Right lobe of liver (tissue), 6 donors: Measurements from ENCODE around the gene NRIP1. TPM values are rescaled to one million over a fixed set of nuclear protein-coding genes. Genes with fewer than 3 reads are reported as not detected.
A peak's percentile ranks its signal among the peaks of the same experiment; 100 is the strongest.
"Not testable (repeated sequence)": the region's sequence is repeated elsewhere in the genome, so short reads cannot be mapped to it uniquely, and the experiment has no call there.

Experiments used
- ATAC-seq, 4 donors: fragments of 200-7000 bp; cut with Tn5 transposase; one replicate each; pipeline ENCODE4 v1.9.1; 2020; ENCODE audit warnings: mild to moderate bottlenecking in 4 of 4, moderate library complexity in 4 of 4
- DNase-seq, 3 donors: peaks; one replicate each; pipeline ENCODE4 v3.0.0-alpha.2; 2020
- H3K27ac ChIP-seq, 3 donors: fragments of 200-600 bp; one replicate each; pipeline ENCODE4 v1.8.0; 2022
- H3K27me3 ChIP-seq, 2 donors: fragments of 200-600 bp; one replicate each; pipeline ENCODE4 v1.8.0; 2022
- H3K36me3 ChIP-seq, 4 donors: fragments of 200-600 bp; sonication (generic) in 1 of 4; one replicate each; pipeline versions ENCODE4 v1.5.1 to v1.8.0; 2017 to 2022; ENCODE audit warnings: control low read depth in 1 of 4
- H3K4me1 ChIP-seq, 4 donors: fragments of 200-600 bp; sonication (generic) in 1 of 4; one replicate each; pipeline versions ENCODE4 v1.5.1 to v1.8.0; 2017 to 2022; ENCODE audit warnings: control low read depth in 1 of 4
- H3K4me3 ChIP-seq, 3 donors: fragments of 200-600 bp; one replicate each; pipeline ENCODE4 v1.8.0; 2022
- H3K9me3 ChIP-seq, 4 donors: fragments of 200-600 bp; sonication (generic) in 1 of 4; one replicate each; pipeline versions ENCODE4 v1.5.1 to v1.8.0; 2017 to 2022; ENCODE audit warnings: control low read depth in 1 of 4
- CTCF ChIP-seq, 4 donors: fragments of 200-600 bp in 3 of 4; fragments of 450-650 bp in 1 of 4; IDR thresholded peaks; one replicate each; pipeline versions ENCODE4 v1.5.1 to v1.8.0; 2016 to 2022; ENCODE audit warnings: antibody characterized with exemption in 4 of 4, mild to moderate bottlenecking in 2 of 4
- POLR2A ChIP-seq: fragments of 450-650 bp; IDR thresholded peaks from one replicate; pipeline ENCODE4 v1.6.1; 2017; ENCODE audit warnings: antibody characterized with exemption, mild to moderate bottlenecking
- WGBS: methylation state at CpG from one replicate; pipeline ENCODE4 v1.1.6; 2018; ENCODE audit warnings: low coverage, low lambda C conversion rate; ENCODE audit not compliant: insufficient coverage; ENCODE audit errors: missing lambda C conversion rate; 5-methylcytosine and 5-hydroxymethylcytosine counted together
- intact Hi-C, 2 donors: fragments of 100-400 bp; cut with DNase I; formaldehyde crosslinking; loops; one replicate each; pipeline versions ENCODE4 v1.11.2 to v1.14.1; 2022
- total RNA-seq, 6 experiments: library from RNA; depleted of rRNA in 2 of 6; stranded (reverse); fragments of >200 nt in 2 of 6; fragmentation: NEBNext Ultra II Directional in 3 of 6; extraction: Animal tissue kit (Norgen Biotek cat#: 25700) in 3 of 6; gene quantifications; one replicate each; pipeline versions ENCODE4 v1.1.0 to v1.2.4, GENCODE V29; 2016 to 2023
- donor health status: DM: no; HTN: yes; CAD: no.
- donor health status: DM: no; HTN: no; CAD: no.
- donor health status: DM: no; HTN: no; CAD: no.
- donor health status: DM: no; HTN: yes; CAD: no.
- donor health status: DM: no; HTN: yes; CAD: no.

NRIP1 gene
- total RNA-seq, 6 experiments from 2014 or later, result 15.4 to 34.0 (median 21.5) TPM

DNA sequence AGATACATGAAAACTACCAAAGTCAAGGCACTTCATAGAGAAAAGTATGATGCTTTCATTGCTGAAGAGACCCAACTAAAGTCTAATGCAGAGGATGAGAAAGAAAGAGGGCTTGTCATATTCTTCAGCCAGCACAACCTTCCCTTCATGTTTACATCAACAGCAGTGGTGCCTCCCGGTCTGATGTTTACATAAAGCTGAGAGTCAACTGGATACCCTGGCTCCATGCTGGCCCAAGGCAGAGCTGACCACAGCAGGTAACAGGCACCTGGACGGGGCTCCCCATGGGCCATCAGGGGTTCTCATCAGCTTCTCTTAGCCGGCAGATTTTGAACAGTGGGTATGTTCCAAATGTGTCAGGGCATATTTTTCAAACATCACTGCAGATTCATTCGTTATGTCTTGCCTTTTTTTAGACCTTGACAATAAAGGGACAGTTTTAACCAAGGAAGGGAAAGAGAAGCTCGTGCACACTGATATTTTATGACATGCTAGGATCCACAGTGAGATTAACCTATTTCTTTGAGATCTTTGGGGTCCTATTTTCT lies 117.1 kb downstream of the NRIP1 start:
- DNase-seq (no peak), ATAC-seq (no peak)
- Histone ChIP-seq H3K27me3 (no peaks in the 10 kb centered on the region), H3K36me3 (no peaks in the 10 kb centered on the region), H3K4me1 (peaks cover 0 to 16% (median 6%) of the 10 kb centered on the region in 4 donors), H3K9me3 (no peaks in the 10 kb centered on the region), H3K4me3 (no peak overlapping the region), H3K27ac (no peak overlapping the region)
- intact Hi-C loops, result no loop called here
- 51% methylated on average over 3 of the region's 5 CpGs for WGBS
- no peak for TF ChIP-seq POLR2A
- TF ChIP-seq CTCF (IDR thresholded peaks at IDR 0.05), result no peak

DNA sequence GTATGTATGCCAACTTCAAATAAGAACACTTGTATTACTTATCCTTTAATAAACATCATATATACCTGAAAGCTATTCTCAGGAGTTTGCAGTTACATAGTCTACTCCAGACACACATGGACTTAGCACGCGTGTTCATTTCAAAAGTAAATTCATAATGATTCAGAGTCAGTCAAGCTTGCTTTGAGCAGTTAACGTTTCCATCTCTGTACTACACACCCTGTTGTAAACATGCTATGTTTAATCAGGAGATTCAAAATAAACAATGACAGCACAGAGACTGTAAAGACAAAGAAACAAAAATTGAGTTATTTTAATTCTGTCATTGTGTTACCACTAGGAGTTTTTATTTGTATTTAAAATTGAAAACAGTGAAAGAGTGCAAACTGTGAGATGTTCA lies 119.6 kb downstream of the NRIP1 start:
- Histone ChIP-seq H3K4me3 (no peak overlapping the region), H3K27me3 (no peaks in the 10 kb centered on the region), H3K4me1 (peaks cover 0 to 19% (median 6%) of the 10 kb centered on the region in 4 donors), H3K27ac (no peak overlapping the region), H3K36me3 (no peaks in the 10 kb centered on the region), H3K9me3 (no peaks in the 10 kb centered on the region)
- DNase-seq, result no peak
- intact Hi-C loops, result no loop called here
- WGBS, result 63% methylated on average over 3 of the region's 3 CpGs
- peak in 2 of 4 donors; percentile 32 to 33 for ATAC-seq
- TF ChIP-seq CTCF (IDR thresholded peaks at IDR 0.05) (no peak), POLR2A (no peak)

DNA sequence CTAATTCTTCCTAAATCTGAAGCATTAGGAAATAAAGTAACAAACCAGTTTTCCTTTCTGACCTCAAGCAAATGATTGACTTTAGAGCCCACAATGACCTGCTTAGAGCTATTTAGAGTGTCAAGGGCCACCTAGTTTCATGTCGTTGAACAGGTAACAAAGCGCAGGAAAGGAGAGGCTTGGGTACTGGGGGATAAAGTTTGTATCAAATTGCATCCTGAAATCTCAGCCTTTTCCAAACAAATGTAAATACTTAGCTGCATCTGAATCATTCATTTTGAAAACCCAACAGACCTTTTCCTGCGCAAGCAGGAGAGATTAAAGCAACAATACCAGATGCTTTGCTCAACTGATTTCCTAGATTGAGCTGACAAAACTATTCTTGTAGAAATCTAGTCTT lies 121.2 kb downstream of the NRIP1 start:
- Histone ChIP-seq H3K9me3 (no peaks in the 10 kb centered on the region), H3K27ac (peak overlapping the region in 1 of 3 donors; percentile 17), H3K36me3 (no peaks in the 10 kb centered on the region), H3K27me3 (no peaks in the 10 kb centered on the region), H3K4me3 (no peak overlapping the region), H3K4me1 (peaks cover 0 to 19% (median 6%) of the 10 kb centered on the region in 4 donors)
- intact Hi-C loops, result no loop called here
- ATAC-seq (peak in 3 of 4 donors; percentile 8 to 31 (median 17)), DNase-seq (no peak)
- TF ChIP-seq POLR2A (no peak), CTCF (IDR thresholded peaks at IDR 0.05) (no peak)
- WGBS, result 64% methylated on average over 3 of the region's 3 CpGs

- 27% methylated on average over 2 of the region's 2 CpGs for WGBS
These were observed 121.9 kb downstream of the NRIP1 start for GRCh38 chr21:14942801-14943490.

DNA sequence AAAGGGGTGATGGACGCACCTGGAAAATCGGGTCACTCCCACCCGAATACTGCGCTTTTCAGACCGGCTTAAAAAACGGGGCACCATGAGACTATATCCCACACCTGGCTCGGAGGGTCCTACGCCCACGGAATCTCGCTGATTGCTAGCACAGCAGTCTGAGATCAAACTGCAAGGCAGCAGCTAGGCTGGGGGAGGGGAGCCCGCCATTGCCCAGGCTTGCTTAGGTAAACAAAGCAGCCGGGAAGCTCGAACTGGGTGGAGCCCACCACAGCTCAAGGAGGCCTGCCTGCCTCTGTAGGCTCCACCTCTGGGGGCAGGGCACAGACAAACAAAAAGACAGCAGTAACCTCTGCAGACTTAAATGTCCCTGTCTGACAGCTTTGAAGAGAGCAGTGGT lies 137.5 kb downstream of the NRIP1 start:
- H3K4me3 ChIP-seq, H3K27ac ChIP-seq, H3K27me3 ChIP-seq, ATAC-seq, intact Hi-C loops, DNase-seq, H3K36me3 ChIP-seq, H3K4me1 ChIP-seq, H3K9me3 ChIP-seq: not testable (repeated sequence)
- WGBS, result no CpG with 5 or more reads among the region's 13 CpGs

More at GRCh38 chr21:14942801-14943490, 121.9 kb downstream of the NRIP1 start:
- Histone ChIP-seq H3K27ac (peak overlapping the region in 1 of 3 donors; percentile 17), H3K4me1 (peaks cover 0 to 19% (median 6%) of the 10 kb centered on the region in 4 donors), H3K9me3 (no peaks in the 10 kb centered on the region), H3K36me3 (no peaks in the 10 kb centered on the region), H3K27me3 (no peaks in the 10 kb centered on the region), H3K4me3 (no peak overlapping the region)
- no peak for DNase-seq
- peak; percentile 88 to 94 (median 93) for ATAC-seq
- intact Hi-C loops, result no loop called here
- TF ChIP-seq POLR2A, result no peak
- no peak for TF ChIP-seq CTCF (IDR thresholded peaks at IDR 0.05)
